C4-2B (cell line): ENCODE results near the gene LSM3.

ENCODE experiments used
- ZFX ChIP-seq: fragments of 450-650 bp; IDR thresholded peaks from 2 replicates; pipeline ENCODE4 v1.6.1; 2017
- TF ChIP-seq, protein P1 (sequence below): fragments of 450-650 bp; conservative IDR thresholded peaks from 2 replicates; pipeline ENCODE4 v1.5.1; 2017; ENCODE audit warnings: mild to moderate bottlenecking

- TF ChIP-seq, protein P1, sequence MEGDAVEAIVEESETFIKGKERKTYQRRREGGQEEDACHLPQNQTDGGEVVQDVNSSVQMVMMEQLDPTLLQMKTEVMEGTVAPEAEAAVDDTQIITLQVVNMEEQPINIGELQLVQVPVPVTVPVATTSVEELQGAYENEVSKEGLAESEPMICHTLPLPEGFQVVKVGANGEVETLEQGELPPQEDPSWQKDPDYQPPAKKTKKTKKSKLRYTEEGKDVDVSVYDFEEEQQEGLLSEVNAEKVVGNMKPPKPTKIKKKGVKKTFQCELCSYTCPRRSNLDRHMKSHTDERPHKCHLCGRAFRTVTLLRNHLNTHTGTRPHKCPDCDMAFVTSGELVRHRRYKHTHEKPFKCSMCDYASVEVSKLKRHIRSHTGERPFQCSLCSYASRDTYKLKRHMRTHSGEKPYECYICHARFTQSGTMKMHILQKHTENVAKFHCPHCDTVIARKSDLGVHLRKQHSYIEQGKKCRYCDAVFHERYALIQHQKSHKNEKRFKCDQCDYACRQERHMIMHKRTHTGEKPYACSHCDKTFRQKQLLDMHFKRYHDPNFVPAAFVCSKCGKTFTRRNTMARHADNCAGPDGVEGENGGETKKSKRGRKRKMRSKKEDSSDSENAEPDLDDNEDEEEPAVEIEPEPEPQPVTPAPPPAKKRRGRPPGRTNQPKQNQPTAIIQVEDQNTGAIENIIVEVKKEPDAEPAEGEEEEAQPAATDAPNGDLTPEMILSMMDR: no peak
- no peak for TF ChIP-seq ZFX
Observed at GRCh38 chr3:14236902-14237301, 58.3 kb downstream of the LSM3 start.
